Measurements from ENCODE around the gene IP6K2.

DNA sequence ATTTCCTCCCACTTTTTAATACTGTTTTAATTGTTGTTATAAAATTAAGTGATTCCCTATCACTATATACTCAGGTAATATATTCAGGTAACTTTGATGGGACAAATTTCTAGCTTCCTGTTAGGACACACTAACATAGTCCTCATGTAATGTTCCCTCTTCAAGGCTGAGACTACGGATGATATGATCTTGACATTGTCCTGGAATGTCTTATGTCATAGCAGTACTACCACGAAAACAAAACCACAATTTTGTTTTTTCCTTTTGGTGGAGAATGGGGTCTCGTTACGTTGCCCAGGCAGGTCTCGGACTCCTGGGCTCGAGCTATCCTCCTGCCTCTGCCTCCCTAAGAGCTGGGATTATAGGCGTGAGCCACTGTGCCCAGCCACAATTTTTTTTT lies 26.8 kb upstream of the IP6K2 start:
- TF ChIP-seq, protein P1, sequence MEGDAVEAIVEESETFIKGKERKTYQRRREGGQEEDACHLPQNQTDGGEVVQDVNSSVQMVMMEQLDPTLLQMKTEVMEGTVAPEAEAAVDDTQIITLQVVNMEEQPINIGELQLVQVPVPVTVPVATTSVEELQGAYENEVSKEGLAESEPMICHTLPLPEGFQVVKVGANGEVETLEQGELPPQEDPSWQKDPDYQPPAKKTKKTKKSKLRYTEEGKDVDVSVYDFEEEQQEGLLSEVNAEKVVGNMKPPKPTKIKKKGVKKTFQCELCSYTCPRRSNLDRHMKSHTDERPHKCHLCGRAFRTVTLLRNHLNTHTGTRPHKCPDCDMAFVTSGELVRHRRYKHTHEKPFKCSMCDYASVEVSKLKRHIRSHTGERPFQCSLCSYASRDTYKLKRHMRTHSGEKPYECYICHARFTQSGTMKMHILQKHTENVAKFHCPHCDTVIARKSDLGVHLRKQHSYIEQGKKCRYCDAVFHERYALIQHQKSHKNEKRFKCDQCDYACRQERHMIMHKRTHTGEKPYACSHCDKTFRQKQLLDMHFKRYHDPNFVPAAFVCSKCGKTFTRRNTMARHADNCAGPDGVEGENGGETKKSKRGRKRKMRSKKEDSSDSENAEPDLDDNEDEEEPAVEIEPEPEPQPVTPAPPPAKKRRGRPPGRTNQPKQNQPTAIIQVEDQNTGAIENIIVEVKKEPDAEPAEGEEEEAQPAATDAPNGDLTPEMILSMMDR (IDR thresholded peaks at IDR 0.05): no peak
- no peak for TF ChIP-seq POLR2AphosphoS5 (IDR thresholded peaks at IDR 0.05)
- TF ChIP-seq EP300 (IDR thresholded peaks at IDR 0.05): no peak

Data from stomach (tissue), 4 donors.